ENCODE data around the gene KCTD10. TPM values are rescaled to one million over a fixed set of nuclear protein-coding genes. Genes with fewer than 3 reads are reported as not detected.

KCTD10 gene
- polyA plus RNA-seq (2012; ENCODE audit: insufficient read length, low read depth): 35.6 TPM

- TF ChIP-seq POLR2AphosphoS5 (IDR thresholded peaks at IDR 0.05; ENCODE audit: low read depth, low read length) (peak; percentile 69; the same call in 1 of the 2 replicates), FOXP2 (optimal IDR thresholded peaks at IDR 0.05; ENCODE audit: borderline replicate concordance, extremely low read depth, extremely low read length, insufficient read depth) (peak; percentile 25), TAF1 (IDR thresholded peaks at IDR 0.05; ENCODE audit: borderline replicate concordance, insufficient read depth, low read length) (peak; percentile 98), REST (IDR thresholded peaks at IDR 0.05; ENCODE audit: insufficient read depth in 1 of 2, low read depth in 2 of 2, low read length in 2 of 2) (peak in 1 of 2 experiments; percentile 58; a peak in 2 of 4 replicates), SIN3A (IDR thresholded peaks at IDR 0.05; ENCODE audit: borderline replicate concordance, insufficient read depth, low read length) (peak; percentile 53; the same call in 1 of the 2 replicates)
Observed at GRCh38 chr12:109477185-109477962, at the start of gene KCTD10, which contains the start of gene UBE3B. TSS of gene KCTD10 (minus strand) at chr12:109477300. CDS start at chr12:109477262, 38 bp downstream. TSS of gene UBE3B (plus strand) at chr12:109477634. CDS start at chr12:109483552, 5,918 bp downstream.

- TF ChIP-seq TAF1 (IDR thresholded peaks at IDR 0.05; ENCODE audit: borderline replicate concordance, insufficient read depth, low read length) (no peak), FOXP2 (optimal IDR thresholded peaks at IDR 0.05; ENCODE audit: borderline replicate concordance, extremely low read depth, extremely low read length, insufficient read depth) (no peak), SIN3A (IDR thresholded peaks at IDR 0.05; ENCODE audit: borderline replicate concordance, insufficient read depth, low read length) (no peak), POLR2AphosphoS5 (IDR thresholded peaks at IDR 0.05; ENCODE audit: low read depth, low read length) (no peak), REST (IDR thresholded peaks at IDR 0.05; ENCODE audit: insufficient read depth in 1 of 2, low read depth in 2 of 2, low read length in 2 of 2) (no peak)
Observed at GRCh38 chr12:109525279-109525585, 48.1 kb upstream of the KCTD10 start.

GRCh38 chr12:109524466-109525278 is 47.6 kb upstream of the KCTD10 start:
- no peak for TF ChIP-seq POLR2AphosphoS5 (IDR thresholded peaks at IDR 0.05; ENCODE audit: low read depth, low read length)
- TF ChIP-seq REST (IDR thresholded peaks at IDR 0.05; ENCODE audit: insufficient read depth in 1 of 2, low read depth in 2 of 2, low read length in 2 of 2): no peak

DNA sequence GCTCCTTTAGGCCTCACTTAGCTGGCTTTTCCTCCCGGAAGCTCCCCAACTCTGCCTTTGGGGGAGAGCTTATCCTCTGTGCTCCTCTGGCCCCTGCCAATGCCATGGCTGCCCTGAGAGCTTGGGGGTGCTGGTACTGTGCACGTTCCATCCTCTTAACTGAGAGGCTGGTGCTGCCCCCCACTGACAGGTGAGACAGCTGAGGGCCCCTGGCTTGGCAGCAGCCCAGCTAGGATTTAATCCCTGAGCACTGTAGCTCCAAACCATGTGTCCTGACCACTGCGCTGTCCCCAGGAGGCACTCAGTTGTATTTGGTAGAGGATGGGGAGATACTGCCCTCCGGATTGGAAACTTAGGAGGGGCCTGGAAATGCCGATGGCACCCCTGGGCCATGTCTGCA is 46.4 kb upstream of the KCTD10 start:
- TF ChIP-seq TAF1 (IDR thresholded peaks at IDR 0.05; ENCODE audit: borderline replicate concordance, insufficient read depth, low read length) (no peak), SIN3A (IDR thresholded peaks at IDR 0.05; ENCODE audit: borderline replicate concordance, insufficient read depth, low read length) (no peak), REST (IDR thresholded peaks at IDR 0.05; ENCODE audit: insufficient read depth in 1 of 2, low read depth in 2 of 2, low read length in 2 of 2) (no peak), POLR2AphosphoS5 (IDR thresholded peaks at IDR 0.05; ENCODE audit: low read depth, low read length) (no peak), FOXP2 (optimal IDR thresholded peaks at IDR 0.05; ENCODE audit: borderline replicate concordance, extremely low read depth, extremely low read length, insufficient read depth) (no peak)

Measured in PFSK-1 (cell line).